ENCODE results near the gene CD58. TPM values are rescaled to one million over a fixed set of nuclear protein-coding genes. Genes with fewer than 3 reads are reported as not detected.
A peak's percentile ranks its signal among the peaks of the same experiment; 100 is the strongest.

CD58 gene
- total RNA-seq, 4 donors from 2014 or later = 14.3 to 32.4 (median 24.8) TPM

GRCh38 chr1:116498789-116499628 lies 71.8 kb downstream of the CD58 start:
- Histone ChIP-seq H3K27ac (no peak overlapping the region), H3K27me3 (no peaks in the 10 kb centered on the region), H3K4me3 (no peak overlapping the region), H3K4me1 (peaks cover 0 to 22% (median 8%) of the 10 kb centered on the region in 3 donors), H3K9me3 (no peaks in the 10 kb centered on the region), H3K36me3 (no peaks in the 10 kb centered on the region)
- 48 to 68% methylated on average over 5 to 6 of the region's 13 CpGs for WGBS, 2 donors (ENCODE audit: low coverage in 1 of 2)
- TF ChIP-seq POLR2A (IDR thresholded peaks at IDR 0.05) (no peak), EP300 (IDR thresholded peaks at IDR 0.05) (no peak), POLR2AphosphoS5 (IDR thresholded peaks at IDR 0.05) (no peak), CTCF (IDR thresholded peaks at IDR 0.05) (peak; percentile 55 to 78 (median 76))
- ATAC-seq = peak; percentile 49

GRCh38 chr1:116497656-116498055 lies 73.2 kb downstream of the CD58 start:
- Histone ChIP-seq H3K4me1 (peaks cover 0 to 22% (median 8%) of the 10 kb centered on the region in 3 donors), H3K36me3 (no peaks in the 10 kb centered on the region), H3K9me3 (no peaks in the 10 kb centered on the region), H3K4me3 (no peak overlapping the region), H3K27me3 (no peaks in the 10 kb centered on the region), H3K27ac (no peak overlapping the region)
- TF ChIP-seq CTCF (IDR thresholded peaks at IDR 0.05) (no peak), POLR2A (IDR thresholded peaks at IDR 0.05) (no peak), POLR2AphosphoS5 (IDR thresholded peaks at IDR 0.05) (no peak)
- ATAC-seq = no peak
- 74 to 79% methylated on average over 3 to 4 of the region's 4 CpGs for WGBS, 2 donors (ENCODE audit: low coverage in 1 of 2)

- WGBS, 2 donors (ENCODE audit: low coverage in 1 of 2) = 77 to 81% methylated on average over 2 of the region's 2 CpGs
These were observed 73.9 kb downstream of the CD58 start for GRCh38 chr1:116496898-116497297.

GRCh38 chr1:116496380-116496779 lies 74.4 kb downstream of the CD58 start:
- TF ChIP-seq EP300 (IDR thresholded peaks at IDR 0.05) (no peak), CTCF (IDR thresholded peaks at IDR 0.05) (no peak), POLR2A (IDR thresholded peaks at IDR 0.05) (no peak), POLR2AphosphoS5 (IDR thresholded peaks at IDR 0.05) (no peak)
- no peak overlapping the region for H3K4me3 ChIP-seq
- WGBS, 2 donors (ENCODE audit: low coverage in 1 of 2) = 67 to 92% methylated on average over 2 to 3 of the region's 3 CpGs
- H3K27me3 ChIP-seq = no peaks in the 10 kb centered on the region
- peaks cover 0 to 22% (median 8%) of the 10 kb centered on the region in 3 donors for H3K4me1 ChIP-seq
- peak; percentile 78 for ATAC-seq
- H3K27ac ChIP-seq = peak overlapping the region in 2 of 4 donors; percentile 43 to 55
- no peaks in the 10 kb centered on the region for H3K9me3 ChIP-seq
- H3K36me3 ChIP-seq = no peaks in the 10 kb centered on the region

More at GRCh38 chr1:116496898-116497297, 73.9 kb downstream of the CD58 start:
- no peaks in the 10 kb centered on the region for H3K27me3 ChIP-seq
- TF ChIP-seq CTCF (IDR thresholded peaks at IDR 0.05) = no peak
- TF ChIP-seq POLR2AphosphoS5 (IDR thresholded peaks at IDR 0.05) = no peak
- no peak for TF ChIP-seq POLR2A (IDR thresholded peaks at IDR 0.05)
- no peak for ATAC-seq
- peaks cover 0 to 22% (median 8%) of the 10 kb centered on the region in 3 donors for H3K4me1 ChIP-seq
- H3K36me3 ChIP-seq = no peaks in the 10 kb centered on the region
- no peak overlapping the region for H3K4me3 ChIP-seq
- H3K9me3 ChIP-seq = no peaks in the 10 kb centered on the region
- H3K27ac ChIP-seq = peak overlapping the region in 1 of 4 donors; percentile 43

- Histone ChIP-seq H3K27ac (peak overlapping the region in 3 of 4 donors; percentile 43 to 55 (median 51)), H3K27me3 (no peaks in the 10 kb centered on the region), H3K4me3 (no peak overlapping the region), H3K36me3 (no peaks in the 10 kb centered on the region), H3K9me3 (no peaks in the 10 kb centered on the region), H3K4me1 (peaks cover 0 to 22% (median 8%) of the 10 kb centered on the region in 3 donors)
- WGBS, 2 donors (ENCODE audit: low coverage in 1 of 2) = 40% methylated on average over 1 of the region's 4 CpGs; no CpG with 5 or more reads in 1 of the 2 donors
- ATAC-seq = no peak
- TF ChIP-seq POLR2AphosphoS5 (IDR thresholded peaks at IDR 0.05) = no peak
- TF ChIP-seq POLR2A (IDR thresholded peaks at IDR 0.05) = no peak
- TF ChIP-seq CTCF (IDR thresholded peaks at IDR 0.05) = no peak
- TF ChIP-seq EP300 (IDR thresholded peaks at IDR 0.05) = no peak
These were observed 75.3 kb downstream of the CD58 start for GRCh38 chr1:116495535-116495934.
